VCaP (cell line): ENCODE data around the gene ODAD4.

Experiments used
- H3K27ac ChIP-seq: fragments of 450-650 bp; 2 replicates; pipeline ENCODE4 v1.5.1; 2017
- CTCF ChIP-seq: fragments of 450-650 bp; conservative IDR thresholded peaks from 2 replicates; pipeline ENCODE4 v1.5.1; 2017; ENCODE audit warnings: mild to moderate bottlenecking, moderate library complexity

Gene ODAD4

GRCh38 chr17:41937970-41938954 is 7.8 kb downstream of the ODAD4 start:
- no peak for TF ChIP-seq CTCF
- no peak overlapping the region for H3K27ac ChIP-seq

GRCh38 chr17:41939044-41939692 is 8.8 kb downstream of the ODAD4 start:
- no peak for TF ChIP-seq CTCF
- no peak overlapping the region for H3K27ac ChIP-seq

- TF ChIP-seq CTCF: no peak
- H3K27ac ChIP-seq: no peak overlapping the region
Observed at GRCh38 chr17:41939693-41940090, 9.3 kb downstream of the ODAD4 start.

GRCh38 chr17:41941168-41941567 is 10.8 kb downstream of the ODAD4 start:
- H3K27ac ChIP-seq: no peak overlapping the region
- no peak for TF ChIP-seq CTCF

- no peak overlapping the region for H3K27ac ChIP-seq
Observed at GRCh38 chr17:41942626-41943373, 12.4 kb downstream of the ODAD4 start.

GRCh38 chr17:41943492-41943891 is 13.1 kb downstream of the ODAD4 start:
- H3K27ac ChIP-seq: no peak overlapping the region
- no peak for TF ChIP-seq CTCF

More at GRCh38 chr17:41942626-41943373, 12.4 kb downstream of the ODAD4 start:
- TF ChIP-seq CTCF: no peak

GRCh38 chr17:41944943-41945342 is 14.5 kb downstream of the ODAD4 start:
- no peak overlapping the region for H3K27ac ChIP-seq
- no peak for TF ChIP-seq CTCF
